GM21390 (cell line): Measurements from ENCODE around the gene BCL2L14.
"Not testable (repeated sequence)": the region's sequence is repeated elsewhere in the genome, so short reads cannot be mapped to it uniquely, and the experiment has no call there.

Experiments
- ATAC-seq: cut with Tn5 transposase; IDR thresholded peaks from one replicate; pipeline ENCODE4 v1.9.1; 2021; ENCODE audit not compliant: unreplicated experiment

BCL2L14 gene

GRCh38 chr12:12099102-12099501, 28.4 kb downstream of the BCL2L14 start:
- no peak for ATAC-seq

DNA sequence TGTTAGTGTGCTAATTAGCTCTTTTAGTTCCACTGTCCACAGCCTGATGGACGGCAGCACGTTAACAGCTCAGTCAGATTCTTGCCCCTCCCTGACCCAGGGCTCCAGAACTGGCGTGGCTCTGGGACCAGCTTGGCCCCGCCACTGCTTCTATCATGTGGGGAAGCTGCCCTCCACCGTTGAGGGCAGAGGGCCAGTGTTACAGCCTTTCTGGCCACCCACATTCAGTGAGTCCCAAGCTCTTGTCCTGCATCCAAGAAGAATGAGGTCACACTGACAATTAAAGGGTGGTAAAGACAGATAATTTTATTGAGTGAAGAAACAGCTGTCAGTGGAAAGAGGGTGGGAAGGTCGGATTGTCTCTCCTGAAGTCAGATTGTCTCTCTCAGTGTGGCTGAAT, 36.9 kb downstream of the BCL2L14 start:
- no peak for ATAC-seq

DNA sequence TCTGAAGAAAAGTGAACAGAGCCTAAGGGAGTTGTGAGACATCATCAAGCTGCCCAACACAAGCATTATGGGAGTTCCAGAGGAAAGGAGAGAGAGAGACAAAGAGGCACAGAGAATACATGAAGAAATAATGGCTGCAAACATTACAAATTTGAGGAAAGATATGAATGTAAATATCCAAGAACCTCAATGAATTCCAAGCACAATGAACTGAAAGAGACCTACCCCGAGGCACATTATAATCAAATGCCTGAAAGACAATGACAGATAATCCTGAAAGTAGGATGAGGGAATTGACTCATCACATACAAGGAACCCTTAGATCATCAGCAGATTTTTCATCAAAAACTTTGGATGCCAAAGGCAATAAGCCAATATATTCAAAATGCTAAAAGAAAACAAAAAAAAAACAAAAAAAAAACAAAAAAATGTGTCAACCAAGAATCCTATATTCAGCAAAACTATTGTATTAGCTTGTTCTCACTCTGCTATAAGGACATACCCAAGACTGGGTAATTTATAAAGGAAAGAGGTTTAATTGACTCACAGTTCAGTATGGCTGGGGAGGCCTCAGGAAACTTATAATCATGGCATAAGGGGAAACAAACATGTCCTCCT, 37.8 kb downstream of the BCL2L14 start:
- no peak for ATAC-seq

- not testable (repeated sequence) for ATAC-seq
Observed at GRCh38 chr12:12110923-12111555, 40.3 kb downstream of the BCL2L14 start.

DNA sequence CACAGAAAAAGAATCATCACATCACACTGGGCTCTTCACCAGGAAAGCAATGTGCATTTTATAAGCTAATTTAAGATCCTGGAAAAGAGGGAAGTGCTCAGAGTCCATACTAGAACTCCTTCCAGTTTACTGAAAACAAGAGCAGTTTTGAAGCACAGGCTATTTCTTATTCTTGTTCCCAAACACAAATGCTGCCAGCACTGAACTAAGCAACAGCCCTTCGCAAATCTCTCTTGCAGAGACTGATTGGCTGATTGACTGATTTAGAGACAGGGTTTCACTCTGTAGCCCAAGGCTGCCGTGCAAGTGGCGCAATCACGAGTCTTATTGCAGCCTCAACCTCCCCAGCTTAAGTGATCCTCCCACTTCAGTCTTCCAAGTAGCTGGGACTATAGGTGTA, 44.8 kb downstream of the BCL2L14 start:
- ATAC-seq, result no peak

DNA sequence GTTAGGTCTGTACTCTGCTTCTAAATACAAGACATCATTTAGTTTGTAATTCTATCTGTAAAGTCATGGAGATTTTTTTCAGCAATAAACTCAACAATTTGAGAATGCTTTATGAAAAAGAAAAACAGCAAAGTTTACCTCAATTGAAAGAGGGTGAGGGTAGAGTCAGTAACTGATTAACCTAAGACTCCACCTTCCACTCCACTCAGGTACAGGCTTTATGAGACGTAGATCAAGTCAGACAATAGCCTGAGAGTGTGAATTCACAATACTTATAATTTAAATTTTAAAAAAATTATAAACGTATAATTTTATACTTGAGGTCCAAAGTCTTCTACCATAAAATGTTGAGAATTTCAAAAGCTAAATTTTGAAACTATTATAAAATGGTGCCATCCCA, 45.9 kb downstream of the BCL2L14 start:
- ATAC-seq, result no peak

GRCh38 chr12:12121061-12121460, 50.3 kb downstream of the BCL2L14 start:
- no peak for ATAC-seq

- ATAC-seq, result no peak
Observed at GRCh38 chr12:12123036-12123604, 52.4 kb downstream of the BCL2L14 start.

DNA sequence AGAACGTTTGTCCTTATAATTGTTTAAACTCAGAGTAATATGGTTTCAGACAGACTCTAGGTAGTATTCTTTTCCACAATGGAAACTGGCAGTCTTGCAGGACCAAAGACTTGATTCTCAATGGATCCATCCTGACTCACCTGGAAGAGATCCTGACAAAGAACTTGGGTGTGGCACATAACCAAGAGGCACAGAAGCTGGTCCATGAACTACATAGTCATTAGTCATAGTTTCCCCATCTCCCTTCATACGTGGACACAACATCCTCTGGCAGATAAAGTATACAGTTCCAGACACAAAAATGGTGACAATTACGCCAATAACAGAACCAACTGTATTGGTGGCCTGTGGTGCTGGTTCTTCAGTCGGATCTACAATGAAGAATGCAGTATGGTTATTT, 55.8 kb downstream of the BCL2L14 start:
- no peak for ATAC-seq

GRCh38 chr12:12127304-12127703, 56.6 kb downstream of the BCL2L14 start:
- no peak for ATAC-seq

- ATAC-seq, result no peak
Observed at GRCh38 chr12:12128670-12129069, 57.9 kb downstream of the BCL2L14 start.

DNA sequence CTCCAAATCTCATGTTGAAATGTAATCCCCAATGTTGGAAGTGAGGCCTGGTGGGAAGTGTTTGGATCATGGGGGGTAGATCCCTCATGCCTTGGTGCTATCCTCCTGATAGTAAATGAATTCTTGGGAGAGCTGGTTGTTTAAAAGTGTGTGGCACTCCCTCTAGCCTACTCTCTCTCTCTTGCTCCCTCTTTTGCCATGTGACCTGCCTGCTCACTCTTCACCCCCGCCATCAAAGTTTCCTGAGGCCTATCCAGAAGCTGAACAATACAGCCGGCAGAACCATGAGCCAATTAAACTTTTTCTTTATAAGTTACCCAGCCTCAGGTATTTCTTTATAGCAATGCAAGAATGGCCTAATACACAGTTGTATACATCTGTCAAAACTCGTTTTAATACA, 62.5 kb downstream of the BCL2L14 start:
- ATAC-seq, result no peak

DNA sequence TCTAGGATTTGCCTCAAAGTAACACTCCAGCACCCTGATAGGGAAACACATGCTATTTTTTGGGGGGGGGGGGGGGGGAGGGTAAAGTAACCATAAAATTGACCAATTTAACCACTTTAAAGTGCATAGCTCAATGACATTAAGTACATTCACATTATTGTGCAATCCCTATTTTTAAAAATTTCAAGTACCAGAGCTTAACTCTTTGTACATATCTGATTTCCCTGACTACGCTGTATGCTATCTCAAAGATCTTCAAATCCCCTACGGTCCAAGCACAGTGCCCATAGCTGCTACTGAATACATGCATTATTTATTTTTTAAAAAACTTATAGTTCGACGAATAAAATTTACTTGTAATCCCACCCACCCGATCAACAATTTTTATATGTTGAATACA, 63.0 kb downstream of the BCL2L14 start:
- no peak for ATAC-seq

GRCh38 chr12:12138203-12139154, 67.7 kb downstream of the BCL2L14 start:
- no peak for ATAC-seq

GRCh38 chr12:12141000-12141399, 70.3 kb downstream of the BCL2L14 start:
- no peak for ATAC-seq

GRCh38 chr12:12144531-12144930, 73.8 kb downstream of the BCL2L14 start:
- not testable (repeated sequence) for ATAC-seq

DNA sequence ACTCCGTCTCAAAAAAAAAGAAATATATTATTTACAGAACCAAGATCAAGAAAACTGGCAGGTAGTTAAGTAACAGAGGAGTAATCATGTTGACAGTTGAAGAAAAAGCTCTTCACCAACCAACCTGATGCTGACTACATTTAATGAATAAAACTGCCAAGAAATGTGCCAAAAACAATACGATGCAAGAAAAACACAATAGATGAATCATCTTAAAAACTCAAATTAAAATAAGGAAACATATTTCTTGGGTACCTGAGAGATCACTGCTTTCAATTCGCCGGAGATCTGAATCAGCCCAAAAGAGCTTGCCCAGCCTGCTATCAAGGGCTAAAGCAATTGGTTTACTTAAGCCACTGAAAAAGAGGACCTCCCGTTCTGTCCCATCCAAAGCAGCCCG, 76.4 kb downstream of the BCL2L14 start:
- no peak for ATAC-seq
